COR-L47 (cell line): ENCODE results near the gene ANKS6.

Experiments
- DNase-seq: peaks from one replicate; lab custom pipeline; 2025; lab: John Stamatoyannopoulos, UW

Gene ANKS6

DNA sequence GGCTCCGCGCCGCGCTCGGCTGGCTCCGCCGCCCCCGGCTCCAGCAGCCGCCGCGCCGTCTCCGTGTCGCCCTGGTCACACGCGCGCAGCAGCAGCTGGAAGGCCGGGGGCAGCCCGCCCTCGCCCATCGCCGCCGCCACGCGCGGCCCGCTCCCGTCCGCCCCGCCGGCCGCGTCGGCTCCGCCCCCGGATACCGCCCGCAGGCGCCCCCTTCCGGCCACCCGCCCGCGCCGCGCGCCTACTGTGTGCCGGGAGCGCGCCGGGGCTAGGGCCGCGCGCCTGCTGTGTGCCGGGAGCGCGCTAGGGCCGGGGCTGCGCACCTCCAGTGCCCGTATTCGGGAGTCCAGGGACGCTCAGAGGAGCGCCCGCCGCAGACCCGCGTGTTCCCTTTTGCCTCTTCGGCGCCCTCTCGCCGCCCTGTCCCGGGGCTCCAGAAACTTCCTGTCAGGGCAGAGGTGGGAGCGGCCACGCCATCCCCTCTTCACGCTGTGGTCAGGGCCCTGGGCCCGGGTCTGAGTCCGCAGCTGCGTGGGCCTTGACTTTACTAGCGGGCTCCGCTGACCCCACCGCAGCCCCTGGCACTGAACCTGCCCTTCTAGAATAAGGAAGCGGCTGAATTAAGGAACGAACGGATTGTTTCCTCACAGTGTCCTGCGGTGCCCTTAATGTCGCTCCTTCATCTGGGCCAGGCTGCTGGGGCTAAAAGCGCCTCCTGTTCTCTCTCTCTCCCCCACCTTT lies at the start of gene ANKS6:
TSS of gene ANKS6 (minus strand) at position 192 of the 738 bp plus-strand sequence. CDS start at position 128, 64 bp downstream.
- peak; percentile 42 for DNase-seq

- no peak for DNase-seq
Observed at GRCh38 chr9:98846081-98846480, 49.7 kb upstream of the ANKS6 start.

DNA sequence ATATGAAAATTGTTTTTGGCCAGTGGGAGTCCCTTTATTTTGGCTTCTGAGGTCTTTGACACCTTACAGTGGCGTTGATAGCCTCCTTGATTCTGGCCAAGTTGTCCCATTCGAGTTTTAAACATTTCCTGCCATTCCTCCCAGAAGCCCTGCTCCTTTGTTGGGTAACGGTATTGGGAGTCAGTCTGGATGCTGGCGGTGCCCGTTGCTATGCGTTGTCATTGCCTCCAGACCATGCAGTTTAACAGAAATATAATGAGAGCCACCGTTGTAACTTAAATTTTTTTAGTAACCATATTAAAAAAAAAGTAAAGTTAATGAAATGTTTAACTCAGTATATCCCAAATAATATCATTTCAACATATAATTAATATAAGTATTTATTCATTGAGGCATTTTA lies 46.2 kb upstream of the ANKS6 start:
- DNase-seq, result no peak

GRCh38 chr9:98839724-98840123 lies 43.4 kb upstream of the ANKS6 start:
- DNase-seq, result no peak

- no peak for DNase-seq
Observed at GRCh38 chr9:98838868-98839565, 42.7 kb upstream of the ANKS6 start.

DNA sequence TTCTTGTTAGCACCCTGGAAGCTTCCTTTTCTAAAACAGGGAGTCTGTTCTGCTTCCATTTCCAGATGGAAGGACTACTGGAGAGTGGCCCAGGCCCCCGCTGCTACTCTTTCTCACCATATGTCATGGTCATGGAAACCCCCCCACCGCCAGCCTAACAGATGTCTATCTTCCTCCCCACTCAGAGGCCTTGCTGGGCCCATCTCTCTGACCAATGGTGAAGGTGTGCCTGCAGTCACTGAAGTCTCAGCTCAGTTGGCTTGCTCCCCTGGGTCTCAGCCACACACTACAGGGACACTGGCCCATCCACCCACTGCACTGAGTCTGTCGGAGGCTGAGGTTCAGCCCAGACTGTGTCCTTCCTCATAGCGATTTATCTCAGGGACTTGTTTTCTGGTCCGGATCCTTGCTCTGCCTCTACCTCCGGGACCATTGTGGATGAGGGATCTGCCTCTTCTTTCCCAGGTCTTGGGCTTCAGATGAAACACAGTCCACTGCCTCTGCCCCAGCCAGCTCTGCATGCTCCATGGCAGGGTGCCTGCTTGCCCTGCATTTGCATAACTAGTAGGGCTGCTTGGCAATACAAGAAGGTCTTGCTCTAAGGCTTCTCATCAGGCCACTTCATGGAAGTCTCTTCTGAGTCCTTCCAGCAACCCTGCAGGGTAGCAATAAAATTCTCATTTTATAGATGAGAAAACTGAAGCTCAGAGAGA lies 42.0 kb upstream of the ANKS6 start:
- no peak for DNase-seq

GRCh38 chr9:98837516-98837915 lies 41.2 kb upstream of the ANKS6 start:
- DNase-seq, result no peak

GRCh38 chr9:98836206-98836605 lies 39.9 kb upstream of the ANKS6 start:
- DNase-seq, result no peak

- DNase-seq, result no peak
Observed at GRCh38 chr9:98834386-98834785, 38.0 kb upstream of the ANKS6 start.

DNA sequence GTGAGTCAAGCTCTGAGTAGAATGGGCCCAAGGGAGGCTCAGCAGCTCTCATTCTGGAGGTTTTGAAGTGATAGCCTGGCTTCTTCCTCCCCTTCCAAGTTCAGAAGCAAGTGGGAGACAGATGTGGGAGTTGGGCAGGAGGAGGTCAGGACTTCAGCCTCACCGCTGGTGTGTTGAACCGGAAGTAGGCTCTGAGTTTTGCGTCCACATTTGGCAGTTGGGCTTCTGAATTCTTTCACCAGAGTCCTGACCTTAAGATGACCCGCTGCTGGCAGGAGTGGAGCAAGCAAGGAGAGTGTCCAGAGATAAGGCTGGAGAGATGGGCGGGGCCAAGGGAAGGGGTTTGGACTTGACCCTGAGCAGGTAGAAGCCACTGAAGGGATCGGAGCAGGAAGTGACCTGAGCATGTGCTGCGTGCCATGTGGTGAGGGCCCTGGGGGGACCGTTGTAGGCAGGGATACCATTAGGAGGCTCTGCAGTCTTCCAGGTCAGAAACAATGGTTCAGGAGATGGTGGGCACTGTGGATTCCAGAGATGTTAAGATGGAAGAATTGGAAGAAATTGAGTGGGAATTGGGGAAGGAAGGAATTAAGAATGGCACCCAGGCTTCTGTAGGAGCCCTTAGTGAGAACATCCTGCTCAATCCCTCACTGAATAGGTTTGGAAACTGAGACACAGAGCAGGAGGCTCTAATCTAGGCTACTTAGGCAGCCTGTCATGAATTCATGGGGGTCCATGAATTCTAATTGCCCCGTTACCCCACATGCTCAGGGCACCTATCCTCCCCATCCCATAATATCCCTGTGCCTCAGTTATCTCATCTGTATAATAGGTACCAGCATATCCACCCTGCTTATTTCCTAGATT lies 37.0 kb upstream of the ANKS6 start:
- DNase-seq, result no peak

DNA sequence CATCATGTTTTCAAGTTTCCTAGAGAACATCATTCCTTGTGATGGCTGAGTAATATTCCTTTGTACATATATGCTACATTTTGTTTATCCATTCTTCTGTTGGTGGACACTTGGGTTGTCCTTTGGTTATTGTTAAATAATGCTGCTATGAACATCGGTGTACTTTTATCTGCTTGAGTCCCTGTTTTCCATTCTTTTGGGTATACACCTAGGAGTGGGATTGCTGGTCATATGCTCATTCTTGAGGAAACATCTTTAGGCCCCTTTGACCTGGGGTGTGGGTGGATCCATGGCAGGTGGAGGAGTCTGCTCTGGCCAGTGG lies 36.4 kb upstream of the ANKS6 start:
- DNase-seq, result no peak

GRCh38 chr9:98831696-98832095 lies 35.3 kb upstream of the ANKS6 start:
- no peak for DNase-seq

- DNase-seq, result no peak
Observed at GRCh38 chr9:98830554-98830953, 34.2 kb upstream of the ANKS6 start.

DNA sequence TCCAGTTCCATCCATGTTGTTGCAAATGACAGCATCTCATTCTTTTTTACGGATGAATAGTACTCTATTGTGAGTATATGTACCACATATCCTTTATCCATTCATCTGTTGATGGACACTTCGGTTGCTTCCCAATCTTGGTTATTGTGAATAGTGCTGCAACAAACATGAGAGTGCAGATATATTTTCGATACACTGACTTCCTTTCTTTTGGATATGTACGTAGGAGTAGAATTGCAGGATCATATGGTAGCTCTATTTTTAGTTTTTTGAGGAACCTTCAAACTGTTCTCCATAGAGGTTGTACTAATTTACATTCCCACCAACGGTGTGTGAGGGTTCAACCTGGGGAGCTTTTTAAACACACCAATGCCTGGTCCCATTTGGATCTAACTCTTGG lies 33.4 kb upstream of the ANKS6 start:
- no peak for DNase-seq

DNA sequence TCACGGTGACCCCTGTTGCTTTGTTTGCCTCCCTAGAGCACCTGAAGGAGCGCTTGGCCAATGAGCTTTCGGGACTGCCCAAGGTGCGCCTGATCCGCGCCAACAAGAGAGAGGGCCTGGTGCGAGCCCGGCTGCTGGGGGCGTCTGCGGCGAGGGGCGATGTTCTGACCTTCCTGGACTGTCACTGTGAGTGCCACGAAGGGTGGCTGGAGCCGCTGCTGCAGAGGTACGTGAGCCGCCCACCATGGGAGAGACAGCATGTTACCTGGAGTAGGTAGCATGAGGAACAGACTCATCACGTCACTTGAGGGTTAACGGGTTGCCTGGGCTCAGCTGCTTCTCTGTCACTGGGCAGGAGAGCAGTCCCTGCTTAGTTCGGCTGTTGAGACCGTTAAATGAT lies 30.4 kb upstream of the ANKS6 start:
- DNase-seq, result no peak

- DNase-seq, result no peak
Observed at GRCh38 chr9:98825414-98825813, 29.1 kb upstream of the ANKS6 start.

DNA sequence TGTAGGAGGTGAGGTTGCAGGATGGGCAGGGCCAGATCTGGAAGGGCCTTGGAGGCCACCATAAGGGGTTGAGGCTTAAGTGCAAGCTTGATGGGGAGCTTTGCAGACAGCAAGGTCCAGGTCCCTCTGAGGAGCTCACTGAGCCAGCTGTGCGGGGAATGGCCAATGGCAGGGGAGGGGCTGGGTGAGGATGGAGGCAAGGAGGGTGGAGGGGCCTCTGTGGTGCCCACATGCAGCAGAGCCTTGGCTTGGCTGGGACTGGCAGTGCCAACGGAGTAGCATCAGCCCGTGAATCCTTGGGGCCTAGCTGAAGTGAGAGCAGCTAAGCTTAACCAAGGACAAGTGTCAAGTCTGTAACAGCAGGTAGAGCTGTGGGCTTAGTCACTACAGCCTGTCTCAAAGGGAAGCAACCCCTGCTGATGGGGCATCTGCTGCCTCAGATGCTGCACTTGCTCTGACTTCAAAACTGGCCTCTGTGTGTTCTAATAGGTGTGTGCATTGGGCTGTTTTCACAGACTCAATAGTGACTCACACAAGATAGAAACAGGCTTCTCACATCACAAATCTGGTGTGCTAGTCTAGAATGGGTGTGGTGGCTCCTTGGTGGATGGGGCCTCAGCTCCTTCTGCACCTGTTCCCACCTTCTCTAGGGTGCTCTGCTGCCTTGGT lies 27.4 kb upstream of the ANKS6 start:
- DNase-seq, result no peak

GRCh38 chr9:98822661-98823060 lies 26.3 kb upstream of the ANKS6 start:
- no peak for DNase-seq

GRCh38 chr9:98821831-98822230 lies 25.5 kb upstream of the ANKS6 start:
- DNase-seq, result no peak

DNA sequence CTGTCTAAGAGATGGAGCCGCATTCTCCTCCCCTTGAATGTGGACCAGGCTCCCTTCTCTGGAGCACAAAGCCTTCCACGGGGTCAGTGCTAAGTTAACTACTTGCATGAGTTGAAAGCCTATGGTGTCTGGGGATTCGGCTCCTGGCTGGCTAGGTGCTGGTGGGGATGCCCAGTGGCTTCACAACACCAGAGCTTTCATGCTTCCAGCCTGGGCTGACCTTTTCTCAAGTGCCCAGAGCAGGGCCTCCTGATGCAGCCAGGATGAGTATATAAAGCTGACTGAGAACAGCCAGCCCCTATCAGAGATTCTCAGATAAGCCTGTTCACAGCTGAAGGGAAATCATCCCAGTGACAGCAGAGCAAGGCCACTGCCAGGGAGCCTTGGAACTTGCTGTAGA lies 22.9 kb upstream of the ANKS6 start:
- DNase-seq, result no peak

DNA sequence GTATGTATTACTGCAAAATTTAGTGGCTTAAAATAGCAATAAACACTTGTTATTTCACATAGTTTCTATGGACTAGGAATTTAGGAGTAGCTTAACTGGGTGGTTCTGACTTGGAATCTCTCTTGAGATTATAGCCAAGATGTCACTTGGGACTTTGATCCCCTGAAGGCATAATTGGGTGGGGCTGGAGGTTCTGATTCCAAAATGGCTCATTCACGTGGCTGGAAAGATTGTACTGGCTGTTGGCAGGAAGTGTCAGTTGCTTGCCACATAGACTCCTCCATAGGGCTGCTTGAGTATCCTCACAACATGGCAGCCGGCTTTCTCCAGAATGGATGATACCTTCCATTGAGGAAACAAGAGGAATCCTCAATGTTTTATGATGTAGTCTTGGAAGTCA lies 22.4 kb upstream of the ANKS6 start:
- DNase-seq, result no peak
